NK-92 treated with Interleukin-12 subunit alpha and Interleukin-12 subunit beta, amount 100 ng/mL, for 24 hours (cell line): ENCODE data around the gene ANKS6.

Source experiments
- DNase-seq: peaks from one replicate; lab custom pipeline; 2025; lab: John Stamatoyannopoulos, UW

Gene ANKS6

DNA sequence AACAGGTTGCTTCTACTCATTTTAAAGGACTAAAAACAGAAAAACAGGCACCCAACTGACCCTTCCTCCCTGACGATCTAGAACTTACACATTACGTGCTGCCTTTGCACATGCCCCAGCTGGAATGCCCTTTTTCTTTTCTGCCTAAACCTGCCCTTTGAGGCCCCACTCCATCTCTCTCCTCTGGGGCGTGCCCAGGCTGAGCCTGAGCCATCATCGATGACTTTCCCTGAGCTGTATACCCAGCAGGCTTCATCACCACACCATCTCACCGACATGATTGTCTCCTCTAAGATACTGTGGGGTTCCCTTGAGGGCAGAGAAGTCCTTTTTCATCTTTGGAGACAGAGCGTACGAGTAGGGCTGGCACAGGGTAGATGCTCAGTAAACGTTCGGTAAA lies 63.6 kb downstream of the ANKS6 start:
- DNase-seq = no peak

DNA sequence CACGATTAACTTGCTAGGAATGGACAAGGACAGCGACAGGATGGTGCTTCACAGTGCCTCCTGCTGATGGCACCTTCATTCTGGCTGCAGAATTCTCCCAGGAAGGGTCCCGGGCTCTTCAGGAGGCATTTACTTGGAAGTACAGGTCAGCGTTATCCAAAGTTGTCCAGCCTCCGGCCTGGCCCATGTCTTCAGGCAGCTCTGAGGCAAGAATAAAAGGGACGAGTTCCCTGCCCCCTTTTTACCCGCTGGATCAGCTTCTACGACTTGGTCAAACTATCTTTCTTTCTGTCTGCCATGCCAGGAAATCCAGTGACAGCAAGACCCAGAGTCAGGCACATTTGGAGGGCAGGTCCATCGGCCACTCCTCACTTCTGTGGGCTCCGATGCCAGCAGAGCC lies 64.3 kb downstream of the ANKS6 start:
- DNase-seq = no peak

DNA sequence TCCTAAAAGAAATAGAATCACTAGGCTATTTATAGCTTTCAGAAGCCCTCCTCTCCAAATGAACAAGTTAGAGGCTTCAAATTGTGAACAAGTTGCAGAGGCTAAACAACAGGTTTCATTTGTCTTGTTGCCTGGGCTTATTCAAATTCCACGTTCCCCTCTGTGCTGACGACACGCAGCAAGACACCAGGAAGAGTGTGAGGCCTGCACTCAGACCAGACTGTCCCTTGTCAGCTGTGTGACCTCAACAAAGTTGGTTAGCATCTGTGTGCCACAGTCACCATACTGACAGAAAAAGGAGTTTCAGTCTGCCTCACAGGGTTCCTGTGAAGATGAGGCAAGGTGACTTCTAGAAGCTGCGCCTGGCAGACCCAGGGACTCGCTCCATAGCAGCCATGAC lies 65.5 kb downstream of the ANKS6 start:
- no peak for DNase-seq

DNA sequence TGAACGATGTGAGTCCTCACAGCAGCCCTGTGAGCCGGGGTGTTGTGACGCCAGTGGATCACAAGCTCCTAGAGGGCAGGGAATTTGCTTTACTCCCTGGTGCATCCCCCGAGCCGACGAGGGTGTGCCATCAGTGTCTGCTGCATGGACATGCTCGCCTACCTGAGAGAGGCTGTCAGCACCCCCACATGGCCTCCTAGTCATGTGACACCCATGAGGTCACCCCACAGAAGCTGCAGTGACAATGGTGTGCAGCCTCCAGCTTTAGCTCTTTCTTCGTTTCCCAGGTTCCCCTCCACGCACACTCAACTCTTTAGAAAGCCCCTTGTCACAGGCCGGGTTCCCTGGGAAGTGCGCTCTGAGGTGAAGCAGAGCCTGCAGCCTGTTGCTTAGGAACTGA lies 67.9 kb downstream of the ANKS6 start:
- DNase-seq = no peak

DNA sequence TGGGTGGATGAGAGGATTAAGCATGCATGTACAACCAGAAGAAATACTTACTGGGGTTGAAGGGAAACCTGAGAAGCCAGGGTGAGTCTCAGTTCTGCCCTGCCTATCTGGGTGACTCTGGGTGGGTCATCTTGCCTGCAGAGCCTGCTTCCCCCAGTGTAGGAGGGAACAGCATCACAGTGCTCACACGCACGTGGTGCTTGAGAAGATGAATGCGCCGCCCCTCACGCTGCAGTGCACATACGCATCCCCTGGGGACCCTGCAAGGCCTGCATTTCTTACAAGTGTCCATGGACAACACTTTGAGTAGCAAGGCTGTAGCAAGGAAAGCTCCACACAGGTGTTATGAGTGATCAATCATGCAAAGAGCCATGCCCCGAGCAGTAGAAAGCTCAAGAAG lies 68.9 kb downstream of the ANKS6 start:
- no peak for DNase-seq

DNA sequence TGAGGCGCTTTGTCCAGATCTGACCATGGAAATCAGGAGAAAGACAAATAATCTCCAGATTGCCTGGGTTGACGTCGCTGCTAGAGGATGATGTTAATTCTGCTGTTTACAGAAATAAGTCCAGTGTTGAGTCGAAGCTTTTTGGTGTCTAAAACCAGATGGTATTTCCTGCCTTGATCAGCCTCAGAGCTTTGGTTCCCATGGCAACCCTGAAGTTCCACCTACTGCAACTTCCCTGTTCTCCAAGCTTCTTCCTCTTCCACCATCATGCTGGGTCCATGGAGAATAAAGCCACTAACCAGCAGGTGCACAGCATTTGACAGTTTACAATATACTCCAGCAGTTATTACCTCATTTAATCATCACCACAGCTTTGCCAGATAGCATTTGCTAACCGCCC lies 69.6 kb downstream of the ANKS6 start:
- DNase-seq = no peak

DNA sequence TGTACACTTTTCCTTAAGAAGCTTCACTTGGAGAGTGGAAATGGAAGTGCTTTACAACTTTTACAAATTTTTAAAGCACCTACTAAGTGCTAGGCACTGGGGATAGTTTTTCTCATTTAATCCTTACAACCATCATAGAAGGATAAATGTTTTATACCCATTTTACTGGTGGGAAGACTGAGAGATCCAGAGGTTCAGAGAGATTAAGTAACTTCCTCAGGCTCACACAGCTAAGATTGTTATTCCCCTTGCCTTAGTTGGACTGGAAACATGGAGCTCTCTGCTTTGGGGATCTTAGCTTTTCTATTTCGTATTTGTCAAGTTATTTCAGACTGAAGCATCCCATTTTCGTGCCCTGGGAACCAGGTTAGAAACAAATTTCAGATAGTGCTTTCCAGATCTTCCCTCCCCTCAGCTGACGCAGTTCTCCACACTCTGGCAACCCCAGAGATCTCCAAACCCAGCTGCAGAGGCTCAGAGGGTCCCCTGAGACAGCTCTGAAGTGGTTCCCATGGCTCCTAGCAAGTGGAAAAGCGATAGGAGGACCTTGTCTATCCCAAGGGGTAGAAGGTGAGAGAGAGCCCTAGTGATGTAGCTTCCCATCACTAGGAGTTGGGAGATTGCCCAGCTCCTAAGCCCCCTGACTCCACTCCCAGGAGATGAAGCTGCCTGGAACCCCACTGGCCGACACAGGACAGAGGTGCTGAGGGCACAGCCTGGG lies 71.4 kb downstream of the ANKS6 start:
- DNase-seq = no peak

DNA sequence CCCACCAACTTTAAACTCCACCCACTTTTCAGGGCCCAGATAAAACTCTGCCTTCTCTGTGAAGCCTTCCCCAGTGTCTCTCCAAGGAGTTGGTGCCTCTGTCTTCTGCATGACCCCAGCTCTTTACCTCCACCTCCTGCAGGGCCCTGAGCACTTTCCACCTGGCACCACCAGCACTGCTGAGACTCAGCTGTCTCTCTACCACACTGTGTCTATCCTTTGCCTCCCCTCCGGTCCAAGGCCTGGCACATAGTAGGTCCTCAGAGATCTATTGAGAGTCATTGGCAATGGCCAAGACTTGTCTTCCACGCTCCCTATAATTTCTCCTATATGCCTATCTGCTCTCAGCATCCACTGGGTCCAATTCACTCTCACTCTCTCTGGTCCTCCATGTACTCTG lies 74.7 kb downstream of the ANKS6 start:
- DNase-seq = no peak

DNA sequence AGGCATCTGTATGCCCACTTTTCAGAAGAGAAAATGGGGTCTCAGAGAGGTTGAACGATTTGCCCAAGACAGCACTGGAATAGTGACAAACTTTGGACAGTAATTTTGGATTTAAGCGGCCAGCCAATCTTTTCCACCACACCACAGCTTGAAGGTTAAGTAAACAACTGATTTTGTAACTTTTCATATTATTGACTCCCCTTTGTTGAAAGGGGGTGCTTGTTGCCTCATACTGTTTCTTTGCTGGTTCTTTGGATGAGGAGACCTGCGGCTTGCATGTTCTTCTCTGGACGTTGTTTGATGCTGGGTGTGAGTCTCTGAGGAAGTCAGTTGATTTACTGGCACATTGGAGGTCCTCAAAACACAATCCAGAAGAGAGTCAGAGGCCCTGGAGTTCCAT lies 76.0 kb downstream of the ANKS6 start:
- DNase-seq = no peak

DNA sequence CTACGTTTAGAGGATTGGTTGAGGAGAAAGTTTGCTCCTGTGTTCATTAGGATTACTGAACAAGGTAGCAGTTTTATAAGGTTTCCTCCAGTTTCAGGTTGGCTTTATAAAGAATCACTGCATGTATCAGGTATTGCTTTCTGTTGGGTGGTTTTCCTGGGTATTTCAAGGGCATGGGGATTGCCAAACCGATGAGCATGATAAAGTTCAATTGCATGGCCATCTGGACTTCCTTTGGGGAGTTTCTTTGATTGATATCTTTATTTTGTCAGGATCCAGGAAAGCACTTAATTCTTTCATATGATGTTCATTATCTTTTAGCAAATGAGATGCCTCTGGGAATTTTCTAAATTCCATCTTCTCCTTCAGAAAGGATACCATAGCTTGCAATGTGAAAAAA lies 77.3 kb downstream of the ANKS6 start:
- DNase-seq = no peak

DNA sequence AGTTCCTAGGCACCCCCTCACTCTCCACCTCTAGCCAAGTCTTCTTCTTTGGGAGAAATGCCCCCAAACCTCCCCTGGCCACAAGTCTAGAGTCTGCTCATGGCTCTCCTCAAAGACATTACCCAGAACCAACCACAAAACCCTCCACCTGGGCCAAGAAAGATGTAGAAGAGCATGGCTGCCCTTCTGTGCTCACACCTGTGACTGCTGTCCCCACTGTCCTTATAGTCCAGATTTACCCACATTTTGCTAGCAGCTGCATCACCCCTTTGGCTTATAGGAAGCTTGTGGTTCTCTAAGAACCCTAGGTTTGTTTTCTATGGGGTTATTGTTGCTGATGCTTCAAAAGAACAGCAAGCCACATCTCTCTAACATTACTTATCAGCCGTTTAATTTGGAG lies 81.5 kb downstream of the ANKS6 start:
- no peak for DNase-seq

DNA sequence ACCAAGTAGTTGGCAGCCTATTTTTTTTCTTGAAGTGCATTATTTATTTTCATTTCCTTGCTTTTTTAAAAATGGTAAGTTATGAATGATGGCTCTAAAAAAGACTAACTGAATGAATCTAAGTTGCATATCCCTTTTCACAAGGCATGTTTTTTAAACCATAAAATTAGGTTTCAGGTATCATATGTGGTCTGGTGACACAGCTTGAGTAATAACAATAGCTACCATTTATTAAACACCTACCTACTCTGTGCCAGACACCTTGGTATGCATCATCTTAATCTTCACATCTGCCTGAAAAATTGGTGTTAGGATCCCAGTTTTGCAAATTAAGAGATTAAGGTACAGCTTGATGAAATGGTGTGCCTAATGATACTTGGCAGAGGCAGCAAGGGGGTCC lies 83.4 kb downstream of the ANKS6 start:
- no peak for DNase-seq

DNA sequence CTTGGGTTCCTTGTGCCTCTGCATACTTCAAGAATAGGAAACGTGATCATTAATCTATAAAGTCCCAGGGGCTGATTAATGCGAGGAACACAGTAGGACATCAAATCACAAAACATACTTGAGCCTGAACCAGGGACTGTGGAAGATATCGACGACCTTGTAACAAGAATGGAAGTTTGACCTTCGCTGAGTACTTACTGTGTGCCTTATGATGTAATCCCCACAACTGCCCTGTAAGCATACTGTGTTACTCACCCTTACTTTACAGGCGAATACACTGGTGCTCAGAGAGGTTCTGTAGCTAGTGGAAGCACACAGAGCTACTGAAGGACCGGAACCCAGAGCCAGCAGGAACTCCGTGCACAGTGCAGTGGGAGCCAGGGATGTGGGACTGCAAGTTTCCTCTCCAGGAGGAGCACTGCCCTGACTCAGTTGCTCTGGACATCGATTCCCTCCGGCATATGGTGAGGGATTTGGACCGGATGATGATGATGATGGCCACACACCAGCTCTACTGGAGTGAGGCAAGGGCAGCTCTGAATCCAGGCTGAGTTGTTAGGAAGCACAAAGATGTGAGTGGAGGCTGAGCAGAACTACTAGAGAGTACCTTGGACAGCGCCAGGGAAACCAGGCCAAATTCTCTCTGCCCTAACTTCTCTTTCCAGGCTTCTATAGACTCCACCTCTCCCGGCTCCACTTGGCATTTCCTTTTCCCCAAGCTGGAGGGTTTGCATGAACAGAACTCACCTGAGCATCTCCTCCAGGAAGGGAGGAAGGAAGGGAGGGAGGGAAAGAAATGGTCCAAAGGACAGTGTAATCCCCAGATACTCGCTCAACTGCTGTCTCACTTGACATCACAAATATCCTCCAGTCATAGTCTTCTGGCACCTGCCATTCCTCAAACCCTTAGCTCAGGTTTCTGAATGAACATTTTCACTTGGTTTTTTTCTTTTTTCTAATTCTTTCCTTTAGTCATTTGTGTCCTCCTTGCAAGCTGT lies 86.1 kb downstream of the ANKS6 start:
- no peak for DNase-seq

DNA sequence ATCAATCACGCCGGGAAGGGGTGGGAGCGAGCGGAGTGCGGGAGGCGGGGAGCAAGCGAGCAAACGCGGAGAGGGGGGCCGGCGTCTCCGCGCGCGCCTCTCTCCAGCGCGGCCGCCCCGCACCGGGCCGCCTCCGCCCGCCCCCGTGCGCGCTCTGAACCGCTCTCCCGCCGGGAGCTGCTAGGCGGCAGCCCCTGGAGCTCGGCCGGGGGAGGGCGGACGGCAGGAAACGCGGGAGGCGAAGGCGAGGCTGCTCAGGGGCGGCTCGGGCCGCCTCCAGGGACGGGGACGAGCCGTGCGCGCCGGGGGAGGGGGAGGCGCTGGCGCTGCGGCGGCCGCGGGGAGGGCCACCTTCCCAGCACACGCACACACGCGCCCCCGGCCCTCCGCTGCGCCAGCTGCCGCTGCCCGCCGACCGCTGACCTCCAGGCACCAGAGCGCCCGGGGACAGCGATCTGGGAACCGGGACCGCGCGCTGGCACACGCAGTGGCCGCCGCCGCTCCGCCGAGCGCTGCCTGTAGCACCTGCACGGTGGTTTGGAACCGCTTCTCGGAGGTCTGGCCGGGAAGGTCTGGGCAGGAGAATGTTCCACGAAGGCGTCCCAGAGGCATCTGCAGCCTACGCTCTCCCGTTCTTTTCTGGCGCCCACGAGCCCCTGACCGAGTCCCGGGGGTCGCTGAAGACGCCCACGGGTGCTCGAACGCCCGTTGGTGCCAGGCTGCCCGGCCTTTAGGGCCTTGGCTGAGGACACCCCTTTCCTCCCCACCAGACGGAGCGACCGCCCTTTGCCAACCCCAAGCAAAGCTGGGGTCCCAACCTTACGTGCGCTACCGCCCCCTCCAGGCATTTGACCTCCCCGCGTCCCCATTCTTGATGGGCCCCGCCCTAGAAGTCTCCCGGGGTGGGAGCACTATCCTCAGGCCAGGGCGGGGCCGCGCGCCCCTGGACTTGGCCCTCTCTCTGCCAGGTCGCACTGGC lies 87.1 kb downstream of the ANKS6 start, which contains the start of gene GABBR2:
Gene GABBR2, minus strand, starts transcription at position 3 of the 979 bp plus-strand sequence. CDS start 198 bp downstream, outside the sequence.
- DNase-seq = no peak

DNA sequence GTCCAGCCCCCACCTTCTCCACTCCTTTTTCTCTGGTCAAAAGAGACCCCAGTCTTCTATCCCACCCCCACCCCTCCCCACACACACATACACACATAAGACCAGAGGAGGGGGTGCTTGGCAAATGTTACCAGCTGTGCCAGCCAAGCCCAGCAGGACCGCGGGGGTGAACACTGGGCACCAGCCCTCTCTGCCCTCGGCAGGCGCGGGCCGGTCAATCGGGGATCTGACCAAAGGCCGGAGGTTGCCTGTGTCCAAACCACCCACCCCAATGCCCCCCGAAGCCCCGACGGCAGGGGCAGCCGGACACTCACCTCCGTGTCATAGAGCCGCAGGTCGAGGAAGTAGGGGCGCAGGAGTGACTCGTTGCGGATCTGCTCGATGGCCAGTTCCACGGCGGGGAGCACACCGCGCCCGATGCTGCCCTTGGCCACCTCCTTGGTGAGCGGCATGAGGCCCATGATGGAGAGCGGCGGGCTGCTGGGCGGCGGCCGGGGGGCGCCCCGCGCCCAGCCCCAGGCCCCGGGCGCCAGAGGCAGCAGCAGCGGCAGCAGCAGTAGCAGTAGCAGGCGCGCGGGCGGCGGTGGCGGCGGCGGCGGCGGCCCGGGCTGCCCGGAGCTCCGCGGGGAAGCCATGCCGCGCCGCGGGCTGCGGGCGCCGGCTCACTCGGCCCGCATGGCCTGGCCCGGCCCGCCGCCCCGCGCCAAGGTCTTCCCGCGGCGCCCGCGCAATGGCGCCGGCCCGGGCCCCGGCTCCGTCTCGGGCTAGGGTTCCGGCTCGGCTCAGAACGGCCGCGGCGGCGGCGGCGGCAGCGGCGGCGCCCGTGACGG lies 88.0 kb downstream of the ANKS6 start:
- DNase-seq = no peak

DNA sequence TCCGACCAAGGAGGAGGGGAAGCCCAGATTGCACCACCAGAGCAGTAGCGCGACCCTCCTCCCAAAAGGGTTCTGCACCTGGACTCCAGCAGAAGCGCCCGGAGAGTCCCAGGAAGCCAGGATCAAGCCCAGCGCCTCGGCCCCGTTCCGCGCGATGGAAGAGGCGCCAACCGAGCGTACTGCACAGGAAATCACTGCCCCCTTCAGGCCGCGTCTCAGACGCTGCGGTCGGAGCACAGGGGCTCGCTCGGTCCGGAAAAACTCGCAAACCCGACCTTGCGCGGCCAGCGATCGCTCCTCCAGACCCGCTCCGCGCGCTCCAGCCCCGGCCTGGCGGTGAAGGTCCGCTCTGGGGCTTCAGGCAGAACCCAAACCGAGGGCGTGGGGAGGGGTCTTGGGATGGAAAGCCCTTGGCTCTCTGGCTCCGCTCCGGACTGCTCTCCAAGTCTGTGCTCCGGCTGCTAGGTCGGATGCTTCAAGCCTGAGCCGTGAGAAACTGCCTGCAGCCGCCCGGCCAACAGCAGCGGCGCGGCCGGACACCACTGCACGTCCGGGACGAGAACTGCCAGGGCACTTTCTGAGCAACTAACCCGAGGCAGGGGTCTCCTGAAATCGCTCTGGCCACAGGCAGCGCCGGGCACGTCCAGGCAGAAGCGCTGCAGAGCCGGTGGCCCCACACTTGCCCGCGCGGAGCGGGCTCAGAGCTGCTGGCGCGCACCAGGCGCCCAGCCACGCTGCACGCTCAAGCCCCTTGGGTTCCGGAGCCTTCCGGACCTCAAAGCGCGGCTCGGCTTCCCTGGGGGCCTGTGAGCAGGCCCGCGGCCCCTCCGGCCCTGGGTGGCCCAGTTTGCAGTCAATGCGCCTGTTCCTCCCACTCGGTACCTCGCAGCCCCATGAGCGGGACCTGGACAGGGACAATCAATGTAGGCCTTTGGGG lies 88.9 kb downstream of the ANKS6 start:
- DNase-seq = no peak

DNA sequence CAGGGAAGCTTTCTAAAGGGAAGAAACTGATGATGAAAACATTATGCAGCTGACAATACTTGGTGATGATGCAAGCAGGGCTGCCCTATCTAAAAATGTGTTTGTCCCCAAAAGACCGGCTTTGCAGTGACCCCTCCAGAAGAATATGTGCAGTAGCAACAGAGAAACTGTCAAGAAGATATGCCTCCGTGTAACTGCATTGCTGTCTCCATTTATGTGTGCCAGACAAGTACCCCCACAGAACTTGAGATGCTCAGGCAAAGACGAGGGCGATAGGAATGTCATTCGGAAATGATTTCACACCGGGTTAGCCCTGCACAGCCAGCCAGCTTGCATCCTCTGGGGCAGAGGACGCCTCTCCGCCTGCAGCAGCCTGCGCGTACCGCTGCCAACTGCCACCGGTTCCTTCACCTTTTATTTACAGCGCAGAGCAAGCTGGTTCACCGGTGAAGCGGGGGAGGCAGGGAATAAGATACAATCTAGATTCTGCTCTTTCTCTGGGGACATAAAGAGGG lies 89.6 kb downstream of the ANKS6 start:
- no peak for DNase-seq

DNA sequence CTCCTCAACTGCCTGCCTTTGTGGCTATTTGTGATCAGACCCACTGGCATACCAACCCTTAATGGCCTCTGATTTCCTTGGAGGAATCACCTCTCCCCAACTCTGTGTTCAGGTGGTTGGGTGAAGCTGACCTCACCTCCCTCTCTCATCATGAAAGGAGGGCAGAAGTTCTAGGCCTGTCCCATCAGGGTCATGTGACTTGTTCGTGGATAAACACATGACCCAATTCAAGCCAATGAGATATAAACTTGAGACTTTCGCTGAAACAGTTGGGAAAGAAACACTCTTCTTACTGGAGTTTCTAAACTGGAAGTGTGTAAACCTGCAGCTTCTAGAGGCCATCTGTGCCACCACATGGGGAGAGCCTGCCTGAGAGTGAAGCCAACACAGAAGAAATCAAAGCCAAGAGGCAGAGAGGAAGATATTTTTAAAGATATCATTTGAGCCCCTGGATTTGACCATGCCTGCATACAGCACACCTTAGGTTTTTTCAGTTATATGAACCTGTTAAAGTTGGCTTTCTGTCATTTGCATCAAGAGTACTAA lies 93.4 kb downstream of the ANKS6 start:
- DNase-seq = no peak

DNA sequence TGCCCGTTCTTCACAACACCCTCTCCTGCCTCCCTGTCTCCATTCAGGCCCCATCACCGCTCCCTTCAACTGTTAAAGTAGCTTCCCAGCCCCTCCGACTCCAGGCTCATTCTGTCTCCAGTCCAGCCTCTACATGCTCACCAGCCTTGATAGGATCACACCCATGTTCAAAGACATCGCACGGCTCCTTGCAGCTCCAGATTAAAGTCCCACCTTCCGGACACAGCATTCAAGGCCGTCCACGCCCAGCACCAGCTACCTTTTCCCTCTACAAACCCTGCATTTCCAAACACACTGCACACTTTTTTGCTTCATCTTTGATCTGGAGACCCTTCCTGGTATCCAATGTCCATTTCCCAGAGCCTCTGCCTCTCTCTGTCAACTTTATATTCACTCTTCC lies 94.0 kb downstream of the ANKS6 start:
- DNase-seq = no peak
